HG02763 (cell line): ENCODE results near the gene GLUL.
"Not testable (repeated sequence)": the region's sequence is repeated elsewhere in the genome, so short reads cannot be mapped to it uniquely, and the experiment has no call there.

Experiments used
- ATAC-seq: cut with Tn5 transposase; IDR thresholded peaks from one replicate; pipeline ENCODE4 v1.9.1; 2021; ENCODE audit warnings: mild to moderate bottlenecking, moderate library complexity; ENCODE audit not compliant: unreplicated experiment

GLUL gene

DNA sequence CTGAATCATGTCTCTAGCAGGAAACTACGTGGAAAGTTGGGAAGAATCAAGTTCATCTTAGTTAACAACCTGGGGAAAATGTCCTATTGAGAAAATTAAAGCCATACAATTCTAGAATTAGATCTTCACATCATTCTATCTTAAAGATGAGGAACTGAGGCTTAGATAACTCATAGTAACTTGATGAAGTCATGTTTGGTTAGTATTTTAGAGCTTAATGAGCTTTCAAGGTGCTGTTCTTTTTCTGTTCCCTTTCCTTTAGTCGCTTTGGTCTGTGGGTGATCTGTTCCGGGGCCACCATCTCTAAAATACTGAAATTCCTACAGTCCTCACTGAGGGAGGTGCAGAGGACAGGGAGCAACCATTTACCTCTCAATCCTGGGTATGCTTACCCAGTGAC, 4.3 kb upstream of the GLUL start:
- no peak for ATAC-seq

DNA sequence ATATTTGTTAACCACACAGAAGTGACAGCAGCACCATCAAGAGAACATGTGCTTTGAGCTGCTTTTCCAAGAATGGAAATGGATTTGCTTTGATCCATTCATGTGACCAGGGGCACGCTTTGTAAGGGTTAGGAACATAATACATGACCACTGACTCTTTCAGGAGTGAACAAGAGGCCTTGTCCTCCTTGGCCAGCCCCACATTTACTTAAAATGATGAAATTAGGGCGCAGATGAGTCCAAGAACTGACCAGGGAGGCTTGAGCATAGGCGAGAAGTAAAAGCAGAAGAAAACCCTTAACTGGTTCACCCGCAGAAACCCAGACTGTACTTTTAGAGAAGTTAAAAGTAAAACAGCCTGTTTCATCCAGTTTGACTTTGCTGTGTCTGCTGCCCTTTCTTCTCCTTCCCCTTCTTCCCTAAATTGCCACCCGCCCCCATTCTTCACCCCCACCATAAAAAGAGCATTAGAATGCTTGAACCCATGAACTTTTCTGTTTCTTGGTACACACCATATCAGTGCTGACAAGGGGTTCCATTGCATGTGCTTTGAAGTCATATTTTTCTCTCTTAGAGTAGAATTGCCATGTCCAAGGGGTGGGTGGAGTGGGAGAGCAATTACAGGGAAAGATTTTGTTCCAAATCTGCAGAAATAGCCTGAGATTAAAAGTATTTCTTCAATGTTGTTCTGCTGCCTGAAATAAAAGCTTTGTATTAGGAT, 2.6 kb upstream of the GLUL start:
- ATAC-seq = no peak

DNA sequence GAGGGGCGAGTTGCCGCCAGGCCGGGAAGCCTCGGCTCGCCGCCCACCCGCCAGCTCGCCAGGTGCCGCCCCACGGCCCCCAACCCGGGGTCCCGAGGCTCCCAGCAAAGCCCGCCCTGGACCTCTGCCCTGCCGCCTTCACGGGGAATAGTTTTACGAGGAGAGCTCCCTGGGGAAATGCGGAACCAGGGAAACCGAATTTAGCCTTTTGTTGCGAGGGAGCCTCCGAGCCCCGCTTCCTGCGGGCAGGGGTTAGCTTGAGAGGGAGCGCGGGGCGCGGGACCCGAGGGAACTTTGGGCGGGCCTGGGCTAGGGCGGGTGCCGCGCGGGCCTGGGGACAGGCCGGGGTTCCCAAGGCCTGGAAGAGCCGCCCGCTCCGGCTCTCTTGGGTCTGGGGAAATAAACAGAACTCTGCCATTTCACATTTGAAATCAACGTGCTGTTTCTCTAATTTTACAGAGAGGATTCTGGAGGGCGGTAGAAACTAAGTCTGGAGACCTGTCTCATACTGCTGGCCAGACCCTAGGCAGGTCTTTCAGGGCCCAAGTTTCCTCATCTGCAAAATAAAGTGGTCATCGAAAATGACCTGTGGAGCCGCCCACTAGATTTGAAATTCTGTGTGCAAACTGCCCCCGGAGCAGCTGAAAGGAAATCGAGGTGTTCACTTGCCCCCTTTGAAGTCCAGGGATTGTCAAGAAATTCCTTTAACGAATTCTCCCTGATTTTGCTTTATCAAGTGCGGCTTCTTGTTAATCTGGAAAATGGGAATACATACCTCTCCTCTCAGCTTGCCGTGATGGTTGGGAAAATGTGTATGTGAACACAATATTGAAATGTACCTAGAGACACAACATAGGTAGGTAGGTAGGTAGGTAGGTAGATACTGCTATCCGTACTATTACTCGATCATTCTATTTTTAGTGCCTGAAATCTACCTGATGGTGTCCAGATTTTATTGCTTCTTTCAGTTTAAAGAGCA, 749 bp upstream of the GLUL start:
- no peak for ATAC-seq

DNA sequence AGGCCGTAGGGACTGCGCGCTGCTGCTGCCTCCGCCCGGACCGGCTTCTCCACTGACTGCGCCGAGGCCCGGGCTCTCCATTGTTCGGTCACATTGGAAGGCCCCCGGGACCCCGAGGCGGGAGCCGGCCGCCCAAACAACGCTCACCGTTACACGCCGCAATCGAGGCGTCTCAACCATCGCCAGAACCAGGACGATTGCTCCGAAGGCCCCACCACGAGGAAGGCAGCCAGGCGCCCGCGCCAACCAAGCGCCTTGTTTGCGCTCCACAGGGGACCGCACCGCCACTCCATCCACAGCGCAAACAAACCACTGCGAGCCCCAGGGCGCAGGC, 595 bp downstream of the GLUL start:
- no peak for ATAC-seq

DNA sequence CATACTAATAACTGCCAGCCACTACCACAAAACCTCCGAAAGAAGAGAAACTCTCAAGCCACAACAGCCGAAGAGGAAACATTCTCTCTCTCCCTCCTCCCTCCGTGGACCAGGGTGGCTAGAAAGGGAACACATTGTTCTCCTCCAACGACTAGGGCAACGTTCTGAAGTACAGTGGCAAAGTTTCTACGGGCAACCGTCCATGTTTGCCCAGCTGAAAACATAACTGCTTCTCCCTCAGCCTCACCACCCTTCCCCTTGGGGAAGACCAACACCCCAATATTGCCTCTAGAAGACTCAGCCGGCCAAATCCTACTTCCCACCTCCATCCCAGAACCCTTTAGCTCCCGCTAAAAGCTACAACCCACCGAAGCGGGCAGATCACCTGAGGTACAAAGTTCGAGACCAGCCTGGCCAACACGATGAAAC, 2.0 kb downstream of the GLUL start:
- no peak for ATAC-seq

DNA sequence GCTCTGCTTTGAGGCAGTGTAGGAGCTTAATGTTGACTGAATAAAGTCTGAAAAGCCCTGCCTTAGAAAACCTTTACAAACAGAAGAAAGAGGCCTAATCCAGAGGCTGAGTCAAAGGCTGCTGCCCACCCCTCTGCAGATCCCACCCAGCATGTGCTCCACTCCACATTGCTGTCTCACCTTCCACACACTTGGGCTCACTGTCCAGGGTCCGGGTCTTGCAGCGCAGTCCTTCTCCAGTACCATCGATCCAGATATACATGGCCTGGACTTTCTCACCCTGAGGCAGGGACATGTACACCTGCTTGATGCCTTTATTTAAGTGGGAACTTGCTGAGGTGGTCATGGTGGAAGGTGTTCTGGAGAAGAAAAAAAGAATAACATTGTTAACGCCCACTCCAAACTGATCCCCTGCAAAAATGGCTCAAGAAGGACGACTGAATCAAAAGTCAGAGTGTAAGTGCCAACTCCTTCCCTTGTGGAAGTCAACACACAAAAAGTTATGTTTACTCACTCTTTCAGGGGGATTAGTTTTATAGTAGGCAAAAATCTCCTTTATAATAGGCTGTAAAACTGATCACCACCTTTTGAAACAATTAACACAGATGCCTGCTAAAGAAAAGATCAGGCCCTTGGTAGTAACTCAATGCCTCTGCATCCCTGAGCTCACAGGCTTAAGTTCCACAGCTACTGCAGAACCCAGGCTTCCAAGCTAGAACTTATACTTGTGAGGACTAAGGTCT, 3.0 kb downstream of the GLUL start:
- ATAC-seq = no peak

DNA sequence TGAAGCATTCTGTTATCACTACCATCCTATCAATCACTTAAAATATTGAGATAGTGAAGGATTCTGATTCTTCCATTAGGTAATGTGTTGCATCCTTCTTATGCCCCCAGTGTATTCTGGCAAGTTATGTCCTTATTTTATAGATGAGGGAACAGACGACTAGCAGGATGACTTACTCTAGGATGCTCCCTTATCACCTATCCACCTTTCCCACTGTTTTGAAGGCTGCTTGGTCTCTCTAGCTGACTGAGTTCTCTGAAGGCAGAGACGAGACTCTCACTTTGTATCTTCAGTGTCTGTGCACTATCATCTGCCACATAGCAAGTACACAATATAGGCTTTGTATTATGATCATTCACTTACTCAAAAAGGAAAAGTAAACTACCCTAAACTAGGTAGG, 4.0 kb downstream of the GLUL start:
- ATAC-seq = no peak

DNA sequence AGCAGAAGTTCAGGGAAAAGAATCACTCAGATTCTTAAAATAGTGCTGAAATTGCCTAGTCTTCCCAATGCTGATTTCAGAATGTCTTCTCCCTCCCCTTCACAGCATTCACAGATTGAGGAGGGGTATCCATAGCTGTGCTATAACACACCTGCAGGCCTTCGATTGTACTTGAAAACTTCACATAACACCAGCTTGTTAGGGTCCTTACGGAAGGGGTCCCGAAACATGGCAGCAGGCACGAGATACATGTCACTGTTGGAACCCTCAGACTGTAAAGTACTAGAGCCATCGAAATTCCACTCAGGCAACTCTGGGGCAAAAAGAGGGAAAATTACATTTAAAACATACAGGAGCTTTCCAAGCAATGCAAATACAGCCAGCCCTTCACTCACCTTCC, 4.6 kb downstream of the GLUL start:
- no peak for ATAC-seq

DNA sequence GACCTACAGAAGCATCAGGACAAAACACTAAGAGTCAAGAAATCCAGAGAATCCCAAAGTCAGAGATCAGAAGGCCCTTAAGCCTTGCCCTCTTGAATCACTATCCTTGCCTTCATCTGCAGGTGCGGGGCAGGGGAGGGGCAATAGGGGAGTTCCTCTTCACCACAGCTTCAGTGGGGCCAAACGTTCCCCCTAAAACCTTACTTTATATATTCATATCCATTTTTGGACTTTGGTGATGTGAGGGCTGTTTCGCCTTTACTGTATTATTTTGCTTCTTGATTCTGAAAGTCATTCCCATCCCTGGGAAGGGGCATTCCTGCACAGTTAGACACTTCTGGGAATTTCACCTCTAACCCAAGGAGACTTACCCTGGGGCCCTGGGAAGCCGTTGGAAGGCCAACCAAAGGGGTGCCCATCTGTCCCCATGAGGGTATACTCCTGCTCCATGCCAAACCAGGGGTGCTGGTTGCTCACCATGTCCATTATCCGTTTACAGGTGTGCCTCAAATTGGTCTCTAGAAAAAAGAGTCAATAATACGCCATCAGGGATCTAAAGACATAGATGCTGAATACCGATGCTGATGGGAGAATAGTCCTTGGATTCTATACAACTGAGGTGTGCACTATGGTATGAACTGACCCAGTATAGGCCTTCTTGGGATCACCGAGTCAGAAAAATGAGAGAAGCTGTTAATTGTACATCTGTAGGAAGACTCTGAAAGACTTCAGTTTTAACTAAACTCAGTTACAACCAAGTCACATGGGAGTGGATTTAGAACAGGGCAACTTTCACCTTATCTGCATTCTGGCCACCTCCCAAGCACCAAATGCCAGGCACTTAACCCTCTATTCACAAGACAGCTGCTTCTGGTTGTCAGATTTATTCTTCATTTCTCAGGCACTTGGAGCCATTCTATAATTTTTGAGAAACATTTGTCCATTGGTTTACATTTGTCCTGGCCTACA, 5.4 kb downstream of the GLUL start:
- ATAC-seq = no peak

DNA sequence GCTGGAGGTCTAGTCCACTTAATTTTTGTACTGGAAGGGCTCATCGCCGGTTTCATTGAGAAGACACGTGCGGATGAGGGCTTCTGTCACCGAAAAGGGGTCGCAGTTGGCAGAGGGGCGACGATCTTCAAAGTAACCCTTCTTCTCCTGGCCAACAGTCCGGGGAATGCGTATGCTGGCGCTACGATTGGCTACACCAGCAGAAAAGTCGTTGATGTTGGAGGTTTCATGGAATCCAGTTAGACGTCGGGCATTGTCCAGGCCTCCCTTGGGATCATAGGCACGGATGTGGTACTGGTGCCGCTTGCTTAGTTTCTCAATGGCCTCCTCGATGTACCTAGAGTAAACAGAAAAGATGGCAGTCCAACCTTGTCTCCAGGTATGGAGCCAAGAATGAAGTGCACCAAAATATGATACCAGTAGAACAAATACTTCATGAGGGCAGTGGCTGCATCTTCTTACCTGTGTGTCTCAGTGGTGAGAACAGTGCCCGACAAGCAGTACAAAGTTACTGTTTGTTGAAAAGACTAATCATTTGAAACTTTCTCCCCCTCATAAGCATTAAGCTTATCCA, 7.1 kb downstream of the GLUL start:
- no peak for ATAC-seq

DNA sequence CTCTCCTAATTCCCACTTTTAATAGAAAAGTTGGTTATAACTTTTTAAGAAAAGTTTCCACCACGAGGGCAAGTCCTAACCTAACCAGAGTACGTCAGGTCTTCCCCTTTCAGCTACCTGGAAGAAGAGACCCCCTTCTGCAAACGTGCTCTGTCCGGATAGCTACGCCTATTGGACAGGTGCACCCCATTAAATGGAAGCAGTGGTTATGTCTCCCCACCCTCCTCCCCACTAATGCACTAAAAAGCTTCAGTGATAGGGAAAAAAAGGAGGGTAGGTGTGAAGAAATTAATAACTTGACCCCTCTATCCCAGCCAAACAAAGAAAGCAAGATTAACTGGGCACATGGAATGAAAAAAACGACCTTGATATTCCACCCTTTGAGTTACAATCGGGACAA, 7.7 kb downstream of the GLUL start:
- ATAC-seq = no peak

DNA sequence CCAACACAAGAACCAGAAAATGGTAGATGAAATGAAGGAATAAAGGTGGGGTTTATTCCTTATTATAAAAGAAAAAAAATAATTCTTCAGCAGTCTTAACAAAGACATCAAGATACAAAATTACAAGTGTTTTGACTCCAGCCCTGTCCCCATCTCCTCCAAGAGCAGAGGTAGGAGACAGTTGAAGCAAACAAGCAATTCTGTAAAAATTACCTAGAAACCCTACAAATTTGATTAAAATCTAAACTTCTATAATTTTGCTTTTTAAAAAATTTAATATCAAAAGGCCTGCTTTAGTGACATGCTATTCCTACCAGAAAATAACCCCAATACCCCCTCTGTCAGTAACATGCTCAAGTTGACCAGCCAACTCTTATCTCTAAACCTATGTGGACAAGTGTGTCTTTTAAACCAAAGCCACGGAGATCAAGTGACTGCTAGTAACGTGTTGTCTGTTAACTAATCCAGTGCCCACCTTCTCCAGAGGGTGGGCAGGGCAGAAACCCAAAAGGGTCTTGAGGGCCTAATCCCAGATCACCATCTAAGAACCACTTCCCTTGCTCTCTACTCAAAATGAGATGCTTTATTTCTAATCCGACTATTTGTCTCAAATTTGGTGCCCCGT, 8.4 kb downstream of the GLUL start:
- no peak for ATAC-seq

DNA sequence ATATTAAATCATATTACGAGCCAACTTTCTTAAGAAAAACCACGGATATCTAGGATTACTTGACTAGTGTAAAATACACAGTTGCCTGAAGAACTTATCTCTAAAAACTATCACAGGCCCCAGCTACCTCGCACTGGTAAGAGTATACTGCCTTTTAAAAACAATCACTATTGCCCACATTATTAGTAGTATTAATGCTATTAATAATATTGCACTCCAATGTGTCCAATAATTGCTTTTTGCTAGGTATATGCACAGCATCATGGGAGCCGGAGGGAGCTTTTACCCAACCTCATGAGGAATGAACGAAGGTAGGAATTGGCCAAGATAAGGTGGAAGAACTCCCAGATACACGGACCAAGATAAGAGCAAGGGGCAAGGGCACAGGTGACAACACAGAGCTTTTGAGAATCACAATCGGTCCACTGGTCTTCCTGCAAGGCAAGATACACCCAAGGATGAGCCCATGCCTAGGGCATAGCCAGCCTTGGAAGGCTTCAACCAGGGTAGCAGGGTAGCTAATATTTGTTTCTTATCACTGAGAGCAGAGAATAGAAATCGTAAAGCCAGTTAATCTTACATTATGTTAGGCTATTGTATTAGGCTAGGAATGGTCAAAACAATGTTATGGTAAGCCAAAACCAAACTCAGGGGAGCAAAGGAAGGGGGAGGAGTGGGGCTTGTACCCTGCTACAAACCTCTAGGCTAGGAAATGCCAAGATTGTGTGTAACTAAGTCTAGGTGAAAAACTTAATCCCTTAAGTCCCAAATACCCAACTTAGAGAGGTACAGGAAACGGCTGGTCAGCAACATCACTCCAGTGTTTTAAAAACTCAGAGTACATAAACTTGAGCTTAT, 9.4 kb downstream of the GLUL start:
- no peak for ATAC-seq

DNA sequence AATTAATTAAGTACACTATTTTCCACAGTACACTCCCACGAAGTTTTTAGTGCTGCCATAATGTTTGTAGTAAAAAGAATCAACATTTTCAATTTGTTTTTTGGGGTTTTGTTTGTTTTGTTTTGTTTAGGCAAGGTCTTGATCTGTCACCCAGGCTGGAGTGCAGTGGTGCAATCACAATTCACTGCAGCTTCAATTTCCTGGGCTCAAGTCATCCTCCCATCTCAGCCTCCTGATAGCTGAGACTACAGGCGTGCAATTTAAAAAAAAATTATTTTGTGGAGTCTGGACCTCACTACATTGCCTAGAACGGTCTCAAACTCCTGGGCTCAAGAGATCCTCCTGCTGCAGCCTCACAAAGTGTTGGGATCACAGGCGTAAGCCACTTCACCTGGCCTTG, 11.4 kb downstream of the GLUL start:
- ATAC-seq = no peak

DNA sequence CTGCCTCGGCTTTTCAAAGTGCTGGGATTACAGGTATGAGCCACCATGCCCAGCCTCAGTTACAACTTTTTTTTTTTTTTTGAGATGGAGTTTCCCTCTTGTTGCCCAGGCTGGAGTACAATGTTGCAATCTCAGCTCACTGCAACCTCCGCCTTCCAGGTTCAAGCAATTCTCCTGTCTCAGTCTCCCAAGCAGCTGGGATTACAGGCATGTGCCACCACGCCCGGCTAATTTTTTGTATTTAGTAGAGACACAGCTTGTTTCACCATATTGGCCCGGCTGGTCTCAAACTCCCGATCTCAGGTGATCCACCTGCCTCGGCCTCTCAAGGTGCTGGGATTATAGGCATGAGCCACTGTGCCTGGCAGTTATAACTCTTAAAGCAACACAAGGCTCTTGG, 11.8 kb downstream of the GLUL start:
- ATAC-seq = not testable (repeated sequence)

DNA sequence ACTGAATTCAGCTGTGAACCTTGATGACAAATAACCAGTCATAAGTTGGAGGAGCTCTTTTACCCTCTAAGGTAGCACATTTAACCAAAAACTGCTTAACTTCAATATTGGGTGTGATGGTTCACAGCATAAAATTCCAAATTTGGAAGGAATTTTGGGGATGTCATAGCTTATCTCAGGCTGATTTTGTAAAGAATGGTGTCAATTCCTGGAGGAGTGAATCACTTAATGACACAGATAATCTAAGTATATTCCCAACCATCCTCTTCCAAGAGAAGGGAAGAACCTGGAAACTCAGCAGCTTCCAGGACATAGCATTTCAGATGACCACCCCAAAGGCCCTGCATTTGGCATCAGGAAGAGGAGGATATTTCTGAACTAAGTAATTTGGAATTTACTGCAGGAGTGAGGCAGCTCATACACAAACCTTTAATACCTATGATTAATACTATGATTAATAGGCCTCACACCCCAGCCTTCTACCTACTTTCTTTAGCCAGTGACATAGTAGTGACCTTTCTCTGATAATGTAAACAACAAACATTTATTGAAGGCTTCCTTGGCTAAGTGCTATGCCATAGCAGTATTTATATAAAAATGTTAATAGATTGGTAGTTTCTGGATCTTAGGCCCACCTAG, 14.5 kb downstream of the GLUL start:
- no peak for ATAC-seq

DNA sequence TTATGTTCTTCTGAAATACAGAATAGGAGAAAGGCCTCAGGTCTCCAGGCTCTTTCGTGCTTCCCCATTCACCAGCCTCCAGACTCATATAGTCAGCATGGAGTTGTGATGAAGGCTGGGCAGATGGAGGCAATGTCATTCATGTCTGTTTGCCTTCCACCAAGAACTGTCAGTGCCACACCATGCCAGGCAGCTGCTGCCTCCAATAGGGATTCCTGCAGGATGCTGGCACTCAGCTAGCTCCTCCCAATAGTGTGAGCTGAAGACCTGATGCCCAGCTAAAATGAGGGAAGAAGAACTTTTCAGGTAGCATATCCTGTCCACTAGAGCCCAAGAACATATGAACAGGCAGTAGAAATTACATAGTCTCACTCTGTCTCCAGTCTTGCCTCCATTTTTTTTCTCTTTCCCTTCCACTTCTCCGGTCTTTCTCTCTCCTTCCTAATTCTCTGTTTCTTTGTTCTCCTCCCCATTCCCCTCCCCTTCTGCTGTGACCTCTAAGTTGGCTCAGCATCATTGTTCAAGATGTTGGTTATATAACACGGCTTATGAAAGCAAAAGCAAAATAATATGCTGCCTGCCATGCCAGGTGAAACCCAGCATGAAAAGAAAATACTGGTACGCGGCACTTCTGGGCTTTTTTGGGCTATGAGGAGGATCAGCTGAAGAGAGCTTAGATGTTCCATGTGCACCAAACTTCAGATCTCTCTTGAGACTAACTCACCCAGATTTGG, 17.3 kb downstream of the GLUL start:
- no peak for ATAC-seq

DNA sequence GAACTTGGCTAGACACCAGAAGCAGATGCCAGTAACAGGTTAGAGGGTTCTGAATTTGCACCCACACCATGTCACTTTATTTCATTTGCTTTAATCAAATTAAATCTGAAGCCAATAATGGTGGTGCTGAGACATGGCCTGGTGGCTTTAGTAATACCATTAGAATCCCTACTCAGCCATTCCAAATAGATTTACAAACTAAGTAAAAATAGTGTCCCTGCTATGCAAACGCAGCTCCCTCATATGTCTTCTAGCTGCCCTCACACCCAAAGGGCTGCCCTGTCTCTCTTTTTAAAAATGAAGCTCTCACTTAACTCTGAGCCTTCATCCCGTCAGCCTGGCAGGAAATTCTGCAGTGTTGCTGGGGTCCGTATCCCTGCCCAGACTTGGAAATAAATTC, 21.1 kb downstream of the GLUL start:
- ATAC-seq = no peak
